HepG2 (cell line): ENCODE measurements around the gene PFN2. TPM values are rescaled to one million over a fixed set of nuclear protein-coding genes. Genes with fewer than 3 reads are reported as not detected.

Source experiments
- AGO1 ChIP-seq: fragments of 200-400 bp; formaldehyde crosslinking; IDR thresholded peaks from 2 replicates; pipeline ENCODE4 v1.6.1; 2017; ENCODE audit warnings: mild to moderate bottlenecking, low read depth, low read length, moderate library complexity; ENCODE audit not compliant: poor library complexity, severe bottlenecking
- CBX1 ChIP-seq: IDR thresholded peaks from one replicate; pipeline ENCODE4 v1.6.1; 2016; ENCODE audit warnings: antibody characterized with exemption, low read depth
- GATA4 ChIP-seq: sonication (generic); IDR thresholded peaks from 2 replicates; pipeline ENCODE4 v1.6.1; 2016; ENCODE audit warnings: antibody characterized with exemption, low read depth, borderline replicate concordance
- GZF1 ChIP-seq: sonication (generic); formaldehyde crosslinking; IDR thresholded peaks from 2 replicates; pipeline ENCODE4 v1.5.1; 2020; ENCODE audit warnings: mild to moderate bottlenecking, missing genetic modification reagents
- HNF4G ChIP-seq, 2 experiments: sonication (generic) in 1 of 2; formaldehyde crosslinking in 1 of 2; IDR thresholded peaks; 2 replicates each; pipeline versions ENCODE4 v1.4.0 to v1.6.1; 2011 to 2020; ENCODE audit warnings: borderline replicate concordance in 2 of 2, low read depth in 2 of 2, mild to moderate bottlenecking in 2 of 2, low read length in 1 of 2, missing genetic modification reagents in 1 of 2, moderate library complexity in 1 of 2
- KLF15 ChIP-seq: sonication (generic); formaldehyde crosslinking; IDR thresholded peaks from 2 replicates; pipeline ENCODE4 v1.8.1; 2023; ENCODE audit warnings: borderline replicate concordance, mild to moderate bottlenecking, inconsistent platforms, missing genetic modification reagents, mixed read lengths
- PCBP2 ChIP-seq: fragments of 200-400 bp; formaldehyde crosslinking; optimal IDR thresholded peaks from 2 replicates; pipeline ENCODE3; 2018; ENCODE audit warnings: low read length, low read depth; ENCODE audit not compliant: poor library complexity, severe bottlenecking
- POLR2A ChIP-seq, 2 experiments: IDR thresholded peaks; 2 replicates each; pipeline ENCODE4 v1.6.1; 2011; ENCODE audit warnings: low read depth in 2 of 2, low read length in 2 of 2, mild to moderate bottlenecking in 1 of 2, moderate library complexity in 1 of 2; ENCODE audit not compliant: insufficient read depth in 1 of 2
- POLR2AphosphoS5 ChIP-seq: IDR thresholded peaks from 2 replicates; pipeline ENCODE4 v1.6.1; 2012; ENCODE audit warnings: low read depth, low read length
- RBM22 ChIP-seq: fragments of 200-400 bp; formaldehyde crosslinking; optimal IDR thresholded peaks from 2 replicates; pipeline ENCODE3; 2017; ENCODE audit warnings: mild to moderate bottlenecking, low read length, moderate library complexity
- RNF2 ChIP-seq: fragments of 450-650 bp; conservative IDR thresholded peaks from 2 replicates; pipeline ENCODE4 v1.6.1; 2016; ENCODE audit warnings: low read depth
- XRCC5 ChIP-seq: fragments of 200-400 bp; formaldehyde crosslinking; optimal IDR thresholded peaks from 2 replicates; pipeline ENCODE3; 2017; ENCODE audit warnings: mild to moderate bottlenecking, low read length
- ZNF20 ChIP-seq: sonication (generic); formaldehyde crosslinking; IDR thresholded peaks from 2 replicates; pipeline ENCODE4 v1.4.0; 2020; ENCODE audit warnings: mild to moderate bottlenecking, moderate library complexity, missing genetic modification reagents
- ZNF317 ChIP-seq: sonication (generic); formaldehyde crosslinking; IDR thresholded peaks from 2 replicates; pipeline ENCODE4 v1.5.0; 2020; ENCODE audit warnings: mild to moderate bottlenecking, missing genetic modification reagents
- ZNF543 ChIP-seq: sonication (generic); formaldehyde crosslinking; IDR thresholded peaks from 2 replicates; pipeline ENCODE4 v1.4.0; 2020; ENCODE audit warnings: mild to moderate bottlenecking, missing genetic modification reagents
- ZNF781 ChIP-seq: sonication (generic); formaldehyde crosslinking; IDR thresholded peaks from 2 replicates; pipeline ENCODE4 v1.5.1; 2020; ENCODE audit warnings: borderline replicate concordance, mild to moderate bottlenecking, missing genetic modification reagents; ENCODE audit errors: not compliant biosample characterization
- polyA plus RNA-seq, 8 experiments: library from polyadenylated mRNA; depleted of rRNA in 3 of 8; stranded (reverse) in 7 of 8; unstranded in 1 of 8; fragments of >200 nt; fragmentation: Illumina TruSeq in 4 of 8; extraction: Trizol in 4 of 8; gene quantifications; 2 replicates each; pipeline versions ENCODE4 v1.2.1 to v1.2.3, GENCODE V29; 2011 to 2016; ENCODE audit warnings: low read depth in 4 of 8, missing spikeins in 1 of 8, mixed read lengths in 1 of 8; ENCODE audit not compliant: insufficient read depth in 1 of 8
- total RNA-seq, 5 experiments: library from RNA; depleted of rRNA; stranded (reverse); fragments of >200 nt; fragmentation: Illumina TruSeq; extraction: Trizol; gene quantifications; 2 replicates each; pipeline ENCODE4 v1.2.3, GENCODE V29; 2016; ENCODE audit warnings: low read depth in 1 of 5
- TF ChIP-seq, protein P1 (sequence below): sonication (generic); formaldehyde crosslinking; IDR thresholded peaks from 2 replicates; pipeline ENCODE4 v1.4.0; 2020; ENCODE audit warnings: missing genetic modification reagents, borderline replicate concordance
- TF ChIP-seq, protein P2 (sequence below): fragments of 450-650 bp; IDR thresholded peaks from 2 replicates; pipeline ENCODE4 v1.6.1; 2017
- TF ChIP-seq, protein P3 (sequence below): sonication (generic); formaldehyde crosslinking; IDR thresholded peaks from 2 replicates; pipeline ENCODE4 v1.4.0; 2020; ENCODE audit warnings: missing genetic modification reagents

Gene PFN2
- total and polyA plus RNA-seq, 2 of the 13 experiments (the other 11 are each of a cell fraction or from before 2014, with no cell fraction given), result 57.3 to 150 TPM

DNA sequence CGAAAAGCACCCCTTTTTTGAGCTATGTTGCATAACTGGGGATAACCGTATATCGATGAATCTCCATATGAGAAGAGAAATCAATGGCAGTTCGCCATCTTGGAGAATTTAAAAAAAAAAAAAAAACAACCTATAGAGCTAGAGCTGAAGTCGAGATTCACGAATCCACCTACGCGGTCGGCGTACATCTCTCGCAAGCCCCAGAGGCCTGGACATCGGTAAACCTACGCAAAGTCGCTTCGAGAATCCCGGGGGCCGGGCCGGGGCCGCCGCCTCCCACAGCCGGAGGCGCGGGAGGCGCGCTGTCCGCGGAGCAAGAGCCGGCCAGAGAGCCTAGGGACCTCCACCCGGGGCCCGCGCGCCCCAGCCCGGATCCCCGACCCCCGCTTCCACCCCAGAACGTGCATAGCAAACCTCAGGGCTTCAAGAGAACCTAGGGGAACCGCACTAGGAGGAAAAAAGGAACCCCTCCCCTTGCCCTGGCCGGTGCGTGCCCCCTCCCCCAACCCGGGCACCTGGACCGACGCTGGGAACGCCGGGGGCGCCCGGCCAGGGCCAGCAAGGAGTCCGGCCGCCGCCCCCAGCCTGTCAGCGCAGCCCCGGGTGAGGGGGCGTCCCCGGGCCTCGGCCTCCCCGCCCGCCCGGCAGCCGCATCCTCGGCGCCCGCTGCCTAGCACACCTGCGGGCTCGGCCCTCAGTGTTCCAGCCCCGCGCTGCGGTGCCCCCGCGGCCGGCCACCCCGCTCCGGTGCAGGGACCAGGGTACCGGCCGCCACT, 567 bp downstream of the PFN2 start (continued):
- TF ChIP-seq ZNF20 (CRISPR knock-in tag) (no peak), RNF2 (no peak), PCBP2 (no peak), POLR2A (IDR thresholded peaks at IDR 0.05; ENCODE audit: insufficient read depth in 1 of 2, low read depth in 2 of 2, low read length in 2 of 2) (peak in 1 of 2 experiments; percentile 59; a peak in 2 of 4 replicates), GATA4 (no peak), AGO1 (peak; percentile 97), XRCC5 (peak; percentile 1), GZF1 (CRISPR knock-in tag) (no peak), CBX1 (no peak), KLF15 (no peak), RBM22 (no peak), HNF4G (IDR thresholded peaks at IDR 0.05; ENCODE audit: borderline replicate concordance, low read depth, low read length) (no peak), HNF4G (CRISPR knock-in tag; IDR thresholded peaks at IDR 0.05; ENCODE audit: borderline replicate concordance, low read depth) (no peak), POLR2AphosphoS5 (0 out of 2 replicates have a peak, but pooled peaks have one; percentile 4), ZNF543 (peak; percentile 11), ZNF317 (CRISPR knock-in tag) (no peak), ZNF781 (no peak)
- TF ChIP-seq, protein P1, sequence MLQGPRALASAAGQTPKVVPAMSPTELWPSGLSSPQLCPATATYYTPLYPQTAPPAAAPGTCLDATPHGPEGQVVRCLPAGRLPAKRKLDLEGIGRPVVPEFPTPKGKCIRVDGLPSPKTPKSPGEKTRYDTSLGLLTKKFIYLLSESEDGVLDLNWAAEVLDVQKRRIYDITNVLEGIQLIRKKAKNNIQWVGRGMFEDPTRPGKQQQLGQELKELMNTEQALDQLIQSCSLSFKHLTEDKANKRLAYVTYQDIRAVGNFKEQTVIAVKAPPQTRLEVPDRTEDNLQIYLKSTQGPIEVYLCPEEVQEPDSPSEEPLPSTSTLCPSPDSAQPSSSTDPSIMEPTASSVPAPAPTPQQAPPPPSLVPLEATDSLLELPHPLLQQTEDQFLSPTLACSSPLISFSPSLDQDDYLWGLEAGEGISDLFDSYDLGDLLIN (CRISPR knock-in tag), result 0 out of 2 replicates have a peak, but pooled peaks have one; percentile 26
- TF ChIP-seq, protein P2, sequence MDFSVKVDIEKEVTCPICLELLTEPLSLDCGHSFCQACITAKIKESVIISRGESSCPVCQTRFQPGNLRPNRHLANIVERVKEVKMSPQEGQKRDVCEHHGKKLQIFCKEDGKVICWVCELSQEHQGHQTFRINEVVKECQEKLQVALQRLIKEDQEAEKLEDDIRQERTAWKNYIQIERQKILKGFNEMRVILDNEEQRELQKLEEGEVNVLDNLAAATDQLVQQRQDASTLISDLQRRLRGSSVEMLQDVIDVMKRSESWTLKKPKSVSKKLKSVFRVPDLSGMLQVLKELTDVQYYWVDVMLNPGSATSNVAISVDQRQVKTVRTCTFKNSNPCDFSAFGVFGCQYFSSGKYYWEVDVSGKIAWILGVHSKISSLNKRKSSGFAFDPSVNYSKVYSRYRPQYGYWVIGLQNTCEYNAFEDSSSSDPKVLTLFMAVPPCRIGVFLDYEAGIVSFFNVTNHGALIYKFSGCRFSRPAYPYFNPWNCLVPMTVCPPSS, result no peak
- TF ChIP-seq, protein P3, sequence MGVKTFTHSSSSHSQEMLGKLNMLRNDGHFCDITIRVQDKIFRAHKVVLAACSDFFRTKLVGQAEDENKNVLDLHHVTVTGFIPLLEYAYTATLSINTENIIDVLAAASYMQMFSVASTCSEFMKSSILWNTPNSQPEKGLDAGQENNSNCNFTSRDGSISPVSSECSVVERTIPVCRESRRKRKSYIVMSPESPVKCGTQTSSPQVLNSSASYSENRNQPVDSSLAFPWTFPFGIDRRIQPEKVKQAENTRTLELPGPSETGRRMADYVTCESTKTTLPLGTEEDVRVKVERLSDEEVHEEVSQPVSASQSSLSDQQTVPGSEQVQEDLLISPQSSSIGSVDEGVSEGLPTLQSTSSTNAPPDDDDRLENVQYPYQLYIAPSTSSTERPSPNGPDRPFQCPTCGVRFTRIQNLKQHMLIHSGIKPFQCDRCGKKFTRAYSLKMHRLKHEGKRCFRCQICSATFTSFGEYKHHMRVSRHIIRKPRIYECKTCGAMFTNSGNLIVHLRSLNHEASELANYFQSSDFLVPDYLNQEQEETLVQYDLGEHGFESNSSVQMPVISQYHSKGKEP (CRISPR knock-in tag), result no peak
